GM03348 (cell line): ENCODE measurements around the gene PLXNC1.

ENCODE experiments used
- DNase-seq: peaks from one replicate; pipeline ENCODE4 v3.0.0; 2012; ENCODE audit warnings: low spot score

The PLXNC1 gene

DNA sequence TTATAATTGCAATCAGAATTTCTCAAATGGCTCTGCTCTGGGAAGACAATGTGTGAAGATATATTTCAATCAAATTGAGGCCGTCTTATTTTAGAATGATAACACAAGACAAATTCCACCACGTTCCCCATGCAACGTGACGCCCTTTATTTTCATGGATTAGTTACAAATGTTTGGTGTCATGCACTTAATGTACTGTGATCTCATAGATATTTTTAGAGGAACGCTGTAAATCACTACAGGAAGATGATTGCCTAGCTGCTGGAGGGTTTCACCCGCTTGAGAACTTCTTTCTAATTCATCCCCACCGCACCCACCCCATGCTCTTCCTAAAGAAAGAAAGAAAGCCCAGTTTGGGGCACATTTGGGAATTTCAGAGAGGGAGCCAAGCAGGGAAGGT lies 117.2 kb downstream of the PLXNC1 start:
- DNase-seq: no peak

DNA sequence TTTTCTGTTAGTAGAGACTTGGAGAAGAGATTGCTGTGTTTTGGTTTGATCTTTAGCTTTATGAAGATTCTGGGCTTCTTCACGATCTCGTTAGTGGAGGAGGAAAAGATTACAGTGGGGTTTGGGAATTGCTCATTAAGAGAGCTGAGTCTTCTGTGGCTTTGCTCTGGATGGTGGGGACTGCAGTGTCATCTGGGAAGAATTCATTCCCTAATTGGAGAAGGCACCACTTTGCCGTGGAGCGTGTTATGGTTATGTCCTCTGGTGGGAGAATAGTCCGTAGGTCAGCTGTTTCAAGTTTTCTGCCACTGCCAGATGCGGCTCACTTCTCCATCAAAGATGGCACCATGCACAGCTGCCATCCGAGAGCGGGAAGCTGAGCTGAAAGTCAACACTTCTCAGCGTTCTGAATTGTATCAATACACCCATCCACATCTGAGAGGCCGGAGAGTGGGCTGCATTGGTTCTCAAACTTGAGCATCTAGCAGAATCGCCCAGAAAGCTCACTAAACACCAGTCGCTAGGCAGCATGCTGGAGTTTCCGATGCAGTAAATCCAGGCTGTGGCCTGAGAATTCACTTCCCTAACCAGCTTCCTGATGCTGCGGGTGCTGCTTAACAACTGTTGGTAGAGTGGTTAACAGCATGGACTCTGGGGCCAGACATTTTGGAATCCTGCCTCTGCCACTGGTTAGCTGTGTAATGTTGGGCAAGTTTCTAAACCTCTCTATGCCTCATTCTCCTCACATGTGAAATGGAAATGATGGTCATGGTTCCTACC lies 117.8 kb downstream of the PLXNC1 start:
- DNase-seq: no peak

DNA sequence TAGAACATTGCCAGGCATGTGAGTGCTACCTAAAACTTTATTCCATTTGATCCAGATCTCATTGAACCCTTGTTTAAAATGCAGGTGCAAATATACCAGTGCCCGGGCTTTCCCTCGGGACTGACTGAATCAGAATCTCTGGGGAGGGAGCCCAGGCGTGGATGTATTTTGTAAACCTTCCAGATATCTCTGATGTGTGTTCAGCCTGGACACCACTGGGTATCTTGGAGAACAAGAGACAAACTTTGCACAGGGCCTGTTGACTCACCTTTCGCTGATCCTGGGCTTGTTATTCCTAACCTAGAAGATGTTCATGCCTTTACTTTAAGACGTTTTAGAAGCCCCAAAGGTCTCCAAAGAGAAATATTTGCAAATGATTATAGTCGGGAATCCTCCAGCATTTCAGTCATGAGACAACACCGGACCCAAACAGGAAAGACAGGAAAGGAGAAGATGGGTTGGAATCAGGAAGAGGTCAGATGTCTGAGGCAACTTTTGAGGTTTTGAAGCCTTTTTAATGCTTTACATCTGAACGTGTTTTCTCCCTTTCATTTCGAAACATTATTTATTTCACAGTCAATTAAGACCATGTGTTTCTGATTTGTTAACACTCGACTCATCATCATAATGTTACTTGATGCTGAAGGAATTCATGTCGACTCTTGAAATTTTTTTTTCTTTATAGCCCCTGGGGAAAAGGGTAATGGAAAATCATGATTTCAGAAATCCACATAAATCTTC lies 118.6 kb downstream of the PLXNC1 start:
- peak; percentile 77 for DNase-seq

DNA sequence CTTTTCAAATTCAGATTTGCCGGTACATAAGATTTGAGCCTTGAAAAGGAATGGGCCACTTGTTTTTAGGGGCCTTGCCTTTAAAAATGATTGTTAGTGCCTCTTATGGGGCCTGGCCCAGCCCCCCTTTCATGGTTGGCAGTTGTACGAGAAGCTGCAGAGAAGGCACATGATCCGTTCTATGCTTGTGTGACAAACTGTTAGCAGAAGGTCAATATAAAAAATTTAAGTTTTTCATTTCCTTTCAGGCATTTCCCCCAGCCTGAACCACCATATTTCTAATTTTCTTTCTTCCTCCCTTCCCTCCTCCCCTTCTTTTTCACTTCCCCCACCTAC lies 119.1 kb downstream of the PLXNC1 start:
- no peak for DNase-seq

DNA sequence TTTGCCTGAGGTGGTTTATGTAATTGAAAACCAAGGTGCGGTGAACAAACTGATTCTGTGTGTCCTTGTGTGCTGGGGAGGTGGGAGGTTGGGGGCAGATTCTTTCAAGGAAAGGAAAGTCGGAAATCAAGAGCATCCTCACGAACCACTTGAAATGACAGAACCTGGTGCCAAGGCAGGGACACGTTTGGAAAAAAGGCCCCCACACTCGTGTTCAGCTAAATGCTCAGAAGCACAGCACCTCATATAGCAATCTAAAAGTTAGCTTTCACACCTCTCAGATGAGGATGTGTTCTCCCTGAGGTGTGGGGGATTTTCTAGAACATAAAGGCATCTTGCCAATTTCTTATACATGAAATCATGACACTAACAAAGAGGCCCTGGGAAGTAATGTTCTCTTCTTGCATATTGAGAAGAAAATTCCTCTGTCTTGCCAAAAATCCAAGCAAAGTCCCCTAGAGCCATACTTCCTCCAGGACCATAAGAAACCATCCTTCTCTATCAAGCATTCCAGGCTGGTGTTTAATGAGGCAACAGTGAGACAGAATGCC lies 119.6 kb downstream of the PLXNC1 start:
- no peak for DNase-seq

DNA sequence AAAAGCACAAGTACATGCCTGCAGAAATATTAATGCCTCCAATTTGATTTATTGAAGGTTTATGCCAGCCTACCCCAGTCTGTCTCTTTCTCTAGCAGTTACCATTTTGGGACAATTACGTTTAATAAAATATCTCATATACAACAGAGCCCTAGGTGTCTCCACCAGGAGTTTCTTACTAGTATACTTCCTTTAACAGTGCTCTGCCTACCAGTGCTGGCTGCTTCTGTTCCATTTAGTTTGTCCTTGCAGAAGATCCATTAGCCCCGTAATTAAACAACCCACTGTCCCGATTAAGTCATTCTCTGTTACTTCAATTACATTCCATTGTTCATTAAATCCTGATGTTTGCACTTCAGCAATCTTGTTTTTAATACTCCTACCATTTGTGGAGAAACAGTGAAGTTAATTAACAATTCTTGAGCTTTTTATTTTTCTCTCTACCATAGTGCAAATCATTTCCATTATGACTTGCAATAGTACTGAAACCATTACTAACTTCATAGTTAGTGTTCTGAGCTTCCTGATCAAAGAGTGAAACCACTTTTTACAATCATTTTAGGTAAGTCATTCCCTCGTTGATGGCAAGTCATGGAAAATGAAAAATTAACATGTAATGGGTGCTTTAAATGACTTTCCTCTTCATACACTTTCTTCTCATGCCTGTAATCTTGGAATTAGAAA lies 121.1 kb downstream of the PLXNC1 start:
- no peak for DNase-seq

DNA sequence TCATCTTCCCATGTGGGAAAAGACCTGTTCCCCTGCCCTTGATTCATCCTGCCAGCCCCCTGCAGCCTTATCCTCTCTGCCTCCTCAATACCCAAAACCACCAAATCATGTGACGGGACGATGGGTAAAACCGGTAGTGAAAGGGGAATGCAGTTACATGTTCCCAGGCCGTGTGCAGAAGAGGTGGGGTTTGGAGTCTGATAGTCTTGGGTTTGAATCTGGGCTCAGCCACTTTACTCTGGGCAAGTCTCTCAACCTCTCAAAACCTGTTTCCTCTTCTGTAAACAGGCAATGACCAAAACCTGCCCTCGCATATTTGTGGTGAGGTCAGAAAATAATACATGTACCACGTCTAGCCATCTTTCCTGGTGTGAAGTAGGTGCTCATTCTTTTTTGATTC lies 123.0 kb downstream of the PLXNC1 start:
- no peak for DNase-seq

DNA sequence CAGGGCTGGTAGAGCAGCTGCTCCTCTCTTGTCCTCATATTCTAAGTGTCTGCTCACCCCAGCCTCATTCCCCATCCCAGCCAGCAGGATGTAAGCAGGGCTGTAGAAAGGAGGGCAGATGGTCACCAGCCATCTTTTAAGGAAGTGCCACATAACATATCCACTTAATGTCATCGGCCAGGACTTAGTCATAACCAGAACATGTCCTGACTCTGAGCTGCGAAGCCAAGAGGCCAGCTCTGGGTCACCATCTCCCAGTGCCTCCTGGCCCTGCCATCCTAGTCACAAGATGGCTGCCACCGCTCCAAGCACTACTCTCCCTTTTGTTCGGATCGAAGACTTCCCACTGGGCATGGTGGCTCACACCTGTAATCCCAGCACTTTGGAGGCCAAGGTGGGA lies 123.9 kb downstream of the PLXNC1 start:
- no peak for DNase-seq

DNA sequence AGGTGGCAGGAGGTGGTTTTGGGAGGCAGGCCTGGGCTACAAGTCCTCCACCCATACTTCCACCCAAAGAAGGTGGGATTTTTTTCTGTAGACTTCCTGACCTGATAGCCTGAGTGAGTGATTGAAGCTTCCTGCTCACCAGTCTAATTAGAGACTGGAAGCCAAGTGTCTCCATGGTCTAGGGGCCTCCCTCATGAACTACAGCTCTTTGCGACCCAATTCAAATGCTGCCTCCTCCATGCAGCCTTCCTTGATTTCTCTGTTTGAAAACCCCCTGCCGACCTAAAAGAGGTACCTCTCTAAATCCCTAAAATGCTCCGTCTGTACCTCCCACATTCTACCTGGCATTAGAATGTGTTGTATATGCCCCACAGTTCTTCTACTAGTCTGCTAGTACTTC lies 124.9 kb downstream of the PLXNC1 start:
- DNase-seq: no peak

DNA sequence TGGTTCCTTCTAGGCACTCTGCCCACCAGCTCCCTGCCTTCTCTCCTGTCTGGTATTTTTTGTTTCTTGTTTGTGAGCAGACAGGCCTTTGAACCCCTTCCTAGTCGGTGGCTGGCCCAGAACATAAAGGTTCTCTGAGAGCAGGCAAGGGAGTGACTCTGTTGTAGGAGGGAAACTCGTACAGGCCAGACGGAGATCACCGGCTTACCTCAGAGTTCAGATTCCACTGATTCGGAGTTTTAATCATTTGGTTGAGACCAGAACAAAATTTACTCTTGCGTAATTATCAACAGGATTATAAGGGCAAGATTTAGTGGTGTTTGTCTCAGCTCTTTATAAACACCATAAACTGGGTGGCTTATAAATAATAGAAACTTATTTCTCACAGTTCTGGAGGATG lies 128.3 kb downstream of the PLXNC1 start:
- no peak for DNase-seq

DNA sequence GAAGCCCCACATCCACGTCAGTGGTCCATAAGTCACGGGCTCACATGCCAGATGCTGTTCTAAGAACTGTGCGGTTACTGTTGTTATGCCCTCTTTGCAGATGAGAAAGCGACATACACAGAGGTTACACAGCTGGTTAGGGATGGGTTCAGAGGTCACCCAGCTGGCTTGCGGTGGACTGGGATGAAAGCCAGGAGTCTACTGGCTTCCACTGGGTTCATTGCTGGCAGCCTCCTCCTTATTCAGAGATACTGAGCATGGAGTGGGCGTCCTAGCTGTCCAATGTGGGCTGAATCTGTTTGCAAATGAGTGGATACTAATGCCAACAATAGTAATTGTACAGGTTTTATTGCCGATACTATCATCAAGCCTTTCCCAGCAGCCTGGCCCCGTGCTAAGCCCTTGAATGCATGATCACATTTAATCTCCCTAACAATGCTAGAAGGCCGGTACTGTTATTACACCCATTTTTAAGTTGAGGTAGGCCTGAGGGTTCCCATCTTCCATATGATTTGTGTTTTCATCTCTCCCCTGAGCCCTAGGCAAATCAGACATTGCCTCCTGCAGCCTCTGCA lies 129.1 kb downstream of the PLXNC1 start:
- no peak for DNase-seq

DNA sequence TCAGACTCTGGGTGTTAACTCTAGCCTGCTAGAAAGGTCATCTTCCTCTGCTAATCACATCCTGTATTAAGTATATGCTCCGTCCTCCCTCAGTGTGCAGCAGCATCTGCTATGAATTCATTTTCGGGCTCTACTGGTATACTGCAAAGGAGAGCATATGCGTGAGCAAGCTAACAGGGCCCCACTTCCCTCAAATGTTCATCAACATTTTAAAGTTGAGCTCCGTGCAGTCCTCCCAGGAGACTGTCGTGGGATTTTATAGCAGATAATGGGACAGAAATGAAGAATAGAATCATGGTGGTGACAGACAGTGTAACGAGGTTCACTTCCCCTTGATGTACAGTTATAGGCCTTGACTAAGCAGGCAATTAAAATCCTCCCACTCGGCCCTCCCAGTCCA lies 131.7 kb downstream of the PLXNC1 start:
- no peak for DNase-seq

DNA sequence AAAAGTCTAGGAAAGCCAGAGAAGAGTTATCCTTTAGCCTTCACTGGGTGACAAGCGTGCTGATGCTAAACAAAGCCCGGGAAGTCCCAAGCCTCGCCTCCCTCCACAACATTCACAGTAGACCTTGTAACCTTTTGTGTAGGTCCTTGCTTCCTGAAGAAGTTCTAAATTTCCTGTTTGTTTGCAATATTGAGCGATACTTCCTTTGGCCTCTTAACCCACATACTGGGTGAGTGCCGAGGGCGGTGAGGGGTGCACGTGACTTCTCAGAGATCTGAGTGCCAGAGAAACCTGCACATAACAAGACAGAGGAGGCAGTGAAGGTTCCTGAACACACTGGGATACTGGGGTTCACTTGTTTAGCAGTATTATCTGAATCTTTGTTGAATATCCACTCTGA lies 134.3 kb downstream of the PLXNC1 start:
- DNase-seq: no peak

DNA sequence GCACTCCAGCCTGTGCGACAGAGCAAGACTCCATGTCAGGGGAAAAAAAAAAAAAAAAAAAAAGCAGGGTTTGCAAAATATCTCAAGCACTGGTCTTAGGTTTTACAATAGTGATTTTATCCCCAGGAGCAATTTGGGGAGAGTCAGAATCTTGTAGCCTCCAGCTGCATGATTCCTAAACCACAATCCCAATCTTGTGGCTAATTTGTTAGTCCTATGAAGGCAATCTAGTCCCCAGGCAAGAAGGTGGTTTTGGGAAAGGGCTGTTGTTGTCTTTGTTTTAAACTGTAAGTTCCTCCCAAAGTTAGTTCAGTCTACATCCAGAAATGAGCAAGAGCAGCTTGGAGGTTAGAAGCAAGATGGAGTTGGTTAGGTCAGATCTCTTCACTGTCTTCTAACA lies 135.7 kb downstream of the PLXNC1 start:
- DNase-seq: no peak

DNA sequence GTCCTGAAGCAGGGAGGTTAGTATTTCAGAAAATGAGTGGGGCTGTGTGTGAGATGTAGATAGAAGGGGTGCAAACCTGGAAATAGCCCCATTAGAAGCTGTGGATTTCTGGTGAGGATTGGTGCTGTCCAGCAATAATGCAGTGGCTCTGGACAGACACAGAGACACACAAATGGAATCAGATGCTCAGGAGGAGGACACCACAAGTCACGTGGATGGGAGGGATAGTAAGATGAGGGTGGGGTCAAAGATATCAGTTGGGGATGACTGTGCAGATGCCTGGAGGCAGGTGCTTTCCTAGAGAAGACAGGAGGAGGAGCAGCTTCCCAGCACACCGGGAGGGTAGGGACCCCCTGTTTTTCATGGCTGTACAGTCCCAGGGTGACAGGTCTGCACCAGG lies 136.5 kb downstream of the PLXNC1 start:
- no peak for DNase-seq

DNA sequence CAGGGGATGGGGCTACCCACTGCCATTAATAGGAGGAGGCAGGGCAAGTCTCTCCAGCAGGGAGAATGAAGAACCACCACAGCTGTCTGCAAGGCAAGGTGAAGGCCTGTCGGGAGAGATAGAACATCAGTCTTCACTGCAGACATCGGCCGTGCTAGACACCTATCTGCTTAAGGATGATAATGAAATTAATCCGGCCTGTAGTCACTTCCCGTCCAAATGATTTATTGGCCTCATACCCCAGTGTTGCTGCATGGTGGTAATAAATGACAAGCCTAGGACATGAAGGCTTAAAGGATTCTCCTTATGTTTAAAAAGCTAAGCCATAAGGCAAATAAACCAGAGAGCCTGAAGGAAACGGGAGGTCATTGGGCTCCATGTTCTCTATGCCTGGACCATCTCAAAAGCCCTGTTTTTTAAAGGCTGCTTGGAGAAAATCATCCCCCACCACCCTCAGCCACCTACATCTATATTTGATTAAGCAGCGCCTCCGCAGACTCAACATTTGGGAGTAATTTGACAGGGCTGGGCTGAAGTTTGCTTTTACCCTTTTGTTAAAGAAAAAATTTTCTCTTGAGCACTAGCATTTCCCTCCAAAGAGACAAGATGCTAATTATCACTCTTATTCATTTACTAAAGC lies 137.7 kb downstream of the PLXNC1 start:
- no peak for DNase-seq

DNA sequence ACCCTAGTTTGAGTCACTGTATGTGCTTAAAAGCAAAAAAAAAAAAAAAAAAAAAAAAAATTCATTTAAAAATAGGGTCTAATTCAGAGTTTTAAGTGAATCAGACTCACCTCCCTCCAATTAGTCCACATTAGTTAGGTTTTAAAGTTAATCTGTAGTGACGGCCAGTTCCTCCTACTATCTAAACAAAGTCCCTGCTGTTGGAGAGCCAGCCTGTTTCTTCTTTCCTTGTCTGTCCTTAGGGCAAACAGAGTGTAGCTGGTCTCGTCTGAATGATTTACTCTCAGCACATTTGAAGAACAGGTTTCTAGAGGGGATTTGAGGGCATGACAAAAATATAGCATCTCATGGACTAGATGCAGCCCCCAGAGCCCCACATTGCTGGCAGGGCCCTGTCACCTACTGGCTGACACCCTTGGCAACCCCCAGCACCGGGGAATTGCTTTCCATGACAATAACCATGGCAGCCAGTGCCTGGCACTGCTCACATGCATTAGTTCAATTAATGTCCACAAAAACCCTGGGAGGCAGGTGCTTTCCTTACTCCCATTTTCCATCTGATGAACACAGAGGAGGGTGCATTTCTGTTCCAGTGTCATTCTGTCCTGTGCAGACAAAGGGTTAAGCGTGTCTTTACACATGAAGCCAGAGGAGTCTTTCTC lies 138.3 kb downstream of the PLXNC1 start:
- DNase-seq: no peak

DNA sequence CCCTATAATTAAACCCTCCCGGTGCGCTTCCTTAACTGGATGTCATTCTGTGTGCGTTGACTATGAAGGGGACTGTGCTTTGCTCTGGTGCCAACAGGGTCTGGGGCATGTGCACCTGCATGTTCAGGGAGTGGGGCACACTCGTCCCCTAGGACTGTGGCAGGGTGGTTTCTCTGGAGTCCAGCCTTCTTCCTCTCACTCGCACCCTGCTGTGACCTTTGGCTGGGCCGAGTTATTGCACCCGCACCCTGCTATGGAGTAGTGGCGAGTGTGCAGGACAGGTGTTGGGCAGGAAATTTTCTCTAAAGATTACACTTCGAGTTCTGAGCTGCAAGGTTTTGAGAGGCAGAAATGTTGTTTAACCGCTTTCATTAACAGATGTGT lies 138.9 kb downstream of the PLXNC1 start:
- DNase-seq: no peak

DNA sequence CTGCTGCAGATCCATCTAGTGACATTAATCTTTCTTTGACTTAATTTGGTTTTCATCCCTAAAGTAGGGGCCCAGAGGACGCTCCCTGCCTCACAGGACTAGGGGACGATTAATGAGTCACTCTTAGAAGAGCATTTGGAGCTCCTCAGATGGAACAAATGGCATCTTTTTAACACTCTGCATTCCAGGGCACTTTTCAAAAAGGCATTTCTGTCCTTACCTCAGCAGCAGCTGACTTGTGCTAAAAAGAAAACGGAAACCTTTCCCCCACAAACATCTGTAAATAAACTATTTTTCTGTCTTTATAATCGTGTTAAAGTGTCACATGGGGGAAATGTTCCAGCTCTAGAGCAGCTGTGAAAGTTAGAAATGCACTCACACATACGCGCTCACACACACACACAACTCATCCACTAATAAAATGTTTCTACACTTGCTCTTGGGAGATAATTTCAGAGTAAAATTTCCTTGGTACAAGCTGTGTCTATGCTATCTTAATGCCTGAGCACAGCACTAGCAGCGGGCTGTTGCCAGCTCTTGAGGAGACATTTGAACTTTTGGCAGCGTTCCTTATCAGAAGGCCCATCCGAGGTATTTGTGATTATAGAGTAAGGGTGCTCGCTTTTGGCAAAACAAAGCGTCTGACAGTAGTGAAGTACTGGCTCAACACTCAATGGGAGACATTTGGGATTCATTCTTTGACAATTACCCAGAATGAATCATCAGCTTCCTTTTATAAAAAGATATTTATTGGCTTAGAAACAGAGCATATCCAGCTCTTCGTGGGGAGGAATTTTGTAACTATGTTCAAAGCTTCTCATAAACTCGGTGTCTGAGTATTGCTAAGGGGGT lies 141.3 kb downstream of the PLXNC1 start:
- DNase-seq: peak; percentile 75

DNA sequence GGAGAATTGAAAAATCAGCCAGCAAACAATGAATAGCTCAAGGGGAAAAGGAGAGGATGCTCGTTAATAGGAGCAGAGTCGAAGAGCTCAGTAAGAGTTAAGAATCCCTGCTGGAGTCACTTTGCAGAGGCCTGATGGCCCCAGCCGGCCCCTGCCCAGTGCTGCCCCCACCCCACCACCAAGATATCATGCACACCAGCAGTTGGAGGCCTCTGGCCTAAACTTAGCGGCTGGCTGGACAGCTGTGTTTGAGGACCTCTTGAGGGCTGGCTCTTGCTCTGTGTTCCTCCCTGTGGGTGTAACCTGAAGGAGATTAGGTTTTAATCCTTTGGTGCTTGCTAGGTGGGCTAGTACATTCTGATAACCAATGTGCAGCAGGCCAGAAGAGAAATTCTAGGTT lies 142.0 kb downstream of the PLXNC1 start:
- DNase-seq: no peak
